Measurements from ENCODE around the gene MCCC1. TPM values are rescaled to one million over a fixed set of nuclear protein-coding genes. Genes with fewer than 3 reads are reported as not detected.

The MCCC1 gene
- total and polyA plus RNA-seq, 2 donors (not counting 1 experiment from before 2014, with no cell fraction given): 12.9 to 36.3 TPM

- no peak overlapping the region for H3K27ac Mint-ChIP-seq
- H3K36me3 ChIP-seq (replicated peaks in 1 of 2; ENCODE audit: control extremely low read depth in 1 of 2, control insufficient read depth in 1 of 2, extremely low read depth in 1 of 2, insufficient read depth in 2 of 2, low read length in 1 of 2): peaks cover 12 to 39% of the 10 kb centered on the region in 2 experiments
- intact Hi-C loops (cut with micrococcal nuclease): no loop called here
- H3K79me2 ChIP-seq (ENCODE audit: control insufficient read depth, insufficient read depth, low read length): no peaks in the 10 kb centered on the region
- H4K20me1 ChIP-seq (ENCODE audit: control insufficient read depth, insufficient read depth, low read length, poor library complexity, severe bottlenecking): no peaks in the 10 kb centered on the region
- no peak overlapping the region for H2AFZ ChIP-seq (ENCODE audit: insufficient read depth, low read depth, low read length, poor library complexity, severe bottlenecking)
- no peaks in the 10 kb centered on the region for H3K4me1 ChIP-seq (ENCODE audit: control insufficient read depth in 2 of 2, insufficient read depth in 2 of 2, low read length in 2 of 2)
- ATAC-seq (ENCODE audit: low read depth) (no peak), DNase-seq (no peak)
- POLR2A ChIA-PET: no interaction called here
- no peaks in the 10 kb centered on the region for H3K4me1 Mint-ChIP-seq
- peaks cover 0 to 7% (median 7%) of the 10 kb centered on the region in 3 donors for H3K9me3 ChIP-seq (ENCODE audit: control extremely low read depth in 1 of 3, control insufficient read depth in 2 of 3, insufficient read depth in 1 of 3, low read length in 2 of 3)
- no peak overlapping the region for H3K9ac ChIP-seq (ENCODE audit: low read length)
- H3K4me3 ChIP-seq (ENCODE audit: control extremely low read depth in 1 of 5, extremely low read depth in 1 of 5, insufficient read depth in 1 of 5, low read depth in 2 of 5, low read length in 4 of 5): no peak overlapping the region
- no peak for TF ChIP-seq EZH2 (IDR thresholded peaks at IDR 0.05; ENCODE audit: borderline replicate concordance, insufficient read depth, low read depth, low read length, poor library complexity, severe bottlenecking)
- no peak for TF ChIP-seq CTCF (IDR thresholded peaks at IDR 0.05)
- no peak overlapping the region for H3K4me3 Mint-ChIP-seq
- H3K9me3 Mint-ChIP-seq (ENCODE audit: insufficient read depth): no peaks in the 10 kb centered on the region
- H3K27me3 ChIP-seq (replicated peaks in 1 of 4; ENCODE audit: control extremely low read depth in 1 of 4, control insufficient read depth in 3 of 4, insufficient read depth in 4 of 4, low read length in 3 of 4): no peaks in the 10 kb centered on the region
- CTCF ChIA-PET: no interaction called here
- H3K27ac ChIP-seq (ENCODE audit: low read length in 2 of 2): no peak overlapping the region
- no peaks in the 10 kb centered on the region for H3K27me3 Mint-ChIP-seq
- WGBS (ENCODE audit: insufficient coverage): 78% methylated on average over 5 of the region's 5 CpGs
- no peak overlapping the region for H3K4me2 ChIP-seq (replicated peaks; ENCODE audit: low read depth, low read length, poor library complexity, severe bottlenecking)
Observed at GRCh38 chr3:183073839-183074238, 25.5 kb downstream of the MCCC1 start.

DNA sequence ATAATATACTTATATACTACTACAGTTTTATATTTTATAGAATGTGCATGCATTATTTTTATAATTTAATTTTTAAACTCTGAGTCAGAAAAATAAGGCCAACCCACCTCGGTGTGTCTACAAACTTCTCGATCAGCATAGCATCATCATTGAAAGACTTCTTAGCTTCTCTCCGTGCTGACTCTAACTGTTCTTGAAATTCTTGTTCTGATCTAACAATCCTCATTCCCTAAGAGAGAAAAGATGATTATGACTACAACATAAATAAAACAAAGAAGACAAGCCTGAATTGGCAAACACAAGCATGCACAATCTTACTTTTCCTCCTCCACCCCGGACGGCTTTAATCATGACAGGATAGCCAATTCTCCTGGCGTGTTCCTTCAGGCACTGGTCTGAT, 28.4 kb downstream of the MCCC1 start:
- Histone ChIP-seq H3K79me2 (ENCODE audit: control insufficient read depth, insufficient read depth, low read length) (no peaks in the 10 kb centered on the region), H3K4me1 (ENCODE audit: control insufficient read depth in 2 of 2, insufficient read depth in 2 of 2, low read length in 2 of 2) (no peaks in the 10 kb centered on the region), H3K9ac (ENCODE audit: low read length) (no peak overlapping the region), H2AFZ (ENCODE audit: insufficient read depth, low read depth, low read length, poor library complexity, severe bottlenecking) (no peak overlapping the region), H3K36me3 (replicated peaks in 1 of 2; ENCODE audit: control extremely low read depth in 1 of 2, control insufficient read depth in 1 of 2, extremely low read depth in 1 of 2, insufficient read depth in 2 of 2, low read length in 1 of 2) (peaks cover 7 to 47% of the 10 kb centered on the region in 2 experiments), H3K4me3 (ENCODE audit: control extremely low read depth in 1 of 5, extremely low read depth in 1 of 5, insufficient read depth in 1 of 5, low read depth in 2 of 5, low read length in 4 of 5) (no peak overlapping the region), H3K27ac (ENCODE audit: low read length in 2 of 2) (no peak overlapping the region), H4K20me1 (ENCODE audit: control insufficient read depth, insufficient read depth, low read length, poor library complexity, severe bottlenecking) (no peaks in the 10 kb centered on the region), H3K27me3 (replicated peaks in 1 of 4; ENCODE audit: control extremely low read depth in 1 of 4, control insufficient read depth in 3 of 4, insufficient read depth in 4 of 4, low read length in 3 of 4) (no peaks in the 10 kb centered on the region), H3K9me3 (ENCODE audit: control extremely low read depth in 1 of 3, control insufficient read depth in 2 of 3, insufficient read depth in 1 of 3, low read length in 2 of 3) (peaks cover 0 to 4% (median 0%) of the 10 kb centered on the region in 3 donors), H3K4me2 (replicated peaks; ENCODE audit: low read depth, low read length, poor library complexity, severe bottlenecking) (no peak overlapping the region)
- DNase-seq (no peak), ATAC-seq (ENCODE audit: low read depth) (no peak)
- ChIA-PET POLR2A (no interaction called here), CTCF (interaction anchor here (1.3 kb wide), 1 partner anchor 27 kb away, joined by 4 read pairs; no protein-coding TSS in a partner anchor)
- no peaks in the 10 kb centered on the region for H3K27me3 Mint-ChIP-seq
- TF ChIP-seq EZH2 (IDR thresholded peaks at IDR 0.05; ENCODE audit: borderline replicate concordance, insufficient read depth, low read depth, low read length, poor library complexity, severe bottlenecking) (no peak), CTCF (IDR thresholded peaks at IDR 0.05) (no peak)
- H3K4me1 Mint-ChIP-seq: no peaks in the 10 kb centered on the region
- no peak overlapping the region for H3K27ac Mint-ChIP-seq
- H3K9me3 Mint-ChIP-seq (ENCODE audit: insufficient read depth): no peaks in the 10 kb centered on the region
- intact Hi-C loops (cut with micrococcal nuclease): no loop called here
- 100% methylated on average over 4 of the region's 6 CpGs for WGBS (ENCODE audit: insufficient coverage)
- H3K4me3 Mint-ChIP-seq: no peak overlapping the region
